Astrocyte (in vitro differentiated cells and primary cell): ENCODE measurements around the gene KLK7. TPM values are rescaled to one million over a fixed set of nuclear protein-coding genes. Genes with fewer than 3 reads are reported as not detected.

Experiments
- DNase-seq: peaks from one replicate; pipeline ENCODE4 v3.0.0-alpha.2; 2010; ENCODE audit warnings: low read depth
- FAIRE-seq: peaks from 2 replicates; lab custom pipeline; 2011; peaks lifted over from hg19 to GRCh38; lab: Jason Lieb, UNC
- H2AFZ ChIP-seq: 2 replicates; pipeline ENCODE4 v1.6.0; 2012; ENCODE audit warnings: low read depth, low read length, inconsistent platforms
- H3K27ac ChIP-seq: 2 replicates; pipeline ENCODE4 v1.5.1; 2011; ENCODE audit warnings: low read depth, low read length, inconsistent platforms
- H3K27me3 ChIP-seq: 2 replicates; pipeline ENCODE4 v1.6.0; 2011; ENCODE audit warnings: low read length, inconsistent platforms; ENCODE audit not compliant: insufficient read depth
- H3K36me3 ChIP-seq: 2 replicates; pipeline ENCODE4 v1.5.1; 2011; ENCODE audit warnings: low read length, inconsistent platforms; ENCODE audit not compliant: insufficient read depth
- H3K4me1 ChIP-seq: 2 replicates; pipeline ENCODE4 v1.5.1; 2011; ENCODE audit warnings: low read length, inconsistent platforms; ENCODE audit not compliant: insufficient read depth
- H3K4me2 ChIP-seq: 2 replicates; pipeline ENCODE4 v1.6.0; 2012; ENCODE audit warnings: low read length, inconsistent platforms
- H3K4me3 ChIP-seq: 2 replicates; pipeline ENCODE4 v1.5.1; 2011; ENCODE audit warnings: low read depth, mild to moderate bottlenecking, low read length, inconsistent platforms; ENCODE audit not compliant: insufficient read depth
- H3K79me2 ChIP-seq: 2 replicates; pipeline ENCODE4 v1.6.0; 2012; ENCODE audit warnings: mild to moderate bottlenecking, low read length, inconsistent platforms; ENCODE audit not compliant: insufficient read depth
- H3K9ac ChIP-seq: 2 replicates; pipeline ENCODE4 v1.6.0; 2012; ENCODE audit warnings: mild to moderate bottlenecking, low read length, inconsistent platforms
- H3K9me3 ChIP-seq: 2 replicates; pipeline ENCODE4 v1.5.1; 2012; ENCODE audit warnings: low read depth, mild to moderate bottlenecking, low read length, inconsistent platforms; ENCODE audit not compliant: insufficient read depth
- H4K20me1 ChIP-seq: 2 replicates; pipeline ENCODE4 v1.6.0; 2012; ENCODE audit warnings: low read length, inconsistent platforms; ENCODE audit not compliant: insufficient read depth
- H3K27ac Mint-ChIP-seq: one replicate; pipeline ENCODE4 v1.8.0; 2021; ENCODE audit warnings: mild to moderate bottlenecking, mixed read lengths; ENCODE audit not compliant: unreplicated experiment
- H3K27me3 Mint-ChIP-seq: one replicate; pipeline ENCODE4 v1.8.0; 2021; ENCODE audit warnings: low read depth, mixed read lengths; ENCODE audit not compliant: unreplicated experiment
- H3K36me3 Mint-ChIP-seq: one replicate; pipeline ENCODE4 v1.8.0; 2021; ENCODE audit warnings: low read depth, mixed read lengths; ENCODE audit not compliant: unreplicated experiment
- H3K4me1 Mint-ChIP-seq: one replicate; pipeline ENCODE4 v1.8.0; 2021; ENCODE audit warnings: low read depth, mixed read lengths; ENCODE audit not compliant: unreplicated experiment
- H3K4me3 Mint-ChIP-seq: one replicate; pipeline ENCODE4 v1.8.0; 2021; ENCODE audit warnings: mild to moderate bottlenecking, moderate library complexity, mixed read lengths; ENCODE audit not compliant: unreplicated experiment
- H3K9me3 Mint-ChIP-seq: one replicate; pipeline ENCODE4 v1.8.0; 2021; ENCODE audit warnings: mild to moderate bottlenecking, mixed read lengths; ENCODE audit not compliant: unreplicated experiment
- CTCF ChIP-seq: IDR thresholded peaks from 2 replicates; pipeline ENCODE4 v1.5.1; 2011; ENCODE audit warnings: low read depth, mild to moderate bottlenecking, inconsistent platforms, low read length, moderate library complexity; ENCODE audit not compliant: insufficient read depth
- EZH2 ChIP-seq: IDR thresholded peaks from 2 replicates; pipeline ENCODE4 v1.6.1; 2012; ENCODE audit warnings: mild to moderate bottlenecking, low read length, inconsistent platforms; ENCODE audit not compliant: insufficient read depth
- total RNA-seq: library from RNA; stranded (reverse); gene quantifications from 2 replicates; pipeline ENCODE4 v1.2.1, GENCODE V29; 2021

KLK7 gene
- total RNA-seq, 1 donor from 2014 or later: not detected

- no peaks in the 10 kb centered on the region for H3K36me3 Mint-ChIP-seq
- peaks cover 34% of the 10 kb centered on the region for H3K27me3 Mint-ChIP-seq
- DNase-seq: no peak
- H3K4me1 Mint-ChIP-seq: no peaks in the 10 kb centered on the region
- FAIRE-seq: no peak
- no peak overlapping the region for H3K4me3 Mint-ChIP-seq
- H3K4me1 ChIP-seq: no peaks in the 10 kb centered on the region
- no peaks in the 10 kb centered on the region for H3K9me3 ChIP-seq
- no peak overlapping the region for H2AFZ ChIP-seq
- H3K4me3 ChIP-seq: no peak overlapping the region
- TF ChIP-seq CTCF: no peak
- TF ChIP-seq EZH2: no peak
- no peaks in the 10 kb centered on the region for H3K79me2 ChIP-seq
- no peak overlapping the region for H3K9ac ChIP-seq
- no peak overlapping the region for H3K4me2 ChIP-seq
- H3K27ac Mint-ChIP-seq: no peak overlapping the region
- H3K36me3 ChIP-seq: no peaks in the 10 kb centered on the region
- H4K20me1 ChIP-seq: no peaks in the 10 kb centered on the region
- no peak overlapping the region for H3K27ac ChIP-seq
- H3K9me3 Mint-ChIP-seq: no peaks in the 10 kb centered on the region
- H3K27me3 ChIP-seq: no peaks in the 10 kb centered on the region
Measured at GRCh38 chr19:50982186-50982585, 1.5 kb downstream of the KLK7 start.

- no peaks in the 10 kb centered on the region for H4K20me1 ChIP-seq
- no peak overlapping the region for H2AFZ ChIP-seq
- no peak overlapping the region for H3K4me2 ChIP-seq
- no peaks in the 10 kb centered on the region for H3K9me3 ChIP-seq
- TF ChIP-seq CTCF (no peak), EZH2 (no peak)
- FAIRE-seq (no peak), DNase-seq (no peak)
- no peak overlapping the region for H3K9ac ChIP-seq
- H3K36me3 ChIP-seq: no peaks in the 10 kb centered on the region
- H3K27me3 ChIP-seq: no peaks in the 10 kb centered on the region
- no peaks in the 10 kb centered on the region for H3K36me3 Mint-ChIP-seq
- H3K9me3 Mint-ChIP-seq: no peaks in the 10 kb centered on the region
- no peak overlapping the region for H3K4me3 Mint-ChIP-seq
- H3K27ac ChIP-seq: no peak overlapping the region
- no peak overlapping the region for H3K4me3 ChIP-seq
- no peaks in the 10 kb centered on the region for H3K4me1 Mint-ChIP-seq
- no peaks in the 10 kb centered on the region for H3K79me2 ChIP-seq
- H3K27me3 Mint-ChIP-seq: peaks cover 34% of the 10 kb centered on the region
- H3K4me1 ChIP-seq: no peaks in the 10 kb centered on the region
- no peak overlapping the region for H3K27ac Mint-ChIP-seq
Measured at GRCh38 chr19:50981587-50982146, 2.0 kb downstream of the KLK7 start.

- Histone ChIP-seq H3K27me3 (no peaks in the 10 kb centered on the region), H3K9ac (no peak overlapping the region), H3K27ac (no peak overlapping the region), H3K9me3 (no peaks in the 10 kb centered on the region), H3K4me1 (no peaks in the 10 kb centered on the region), H4K20me1 (no peaks in the 10 kb centered on the region), H3K36me3 (no peaks in the 10 kb centered on the region), H3K4me2 (no peak overlapping the region), H3K79me2 (no peaks in the 10 kb centered on the region), H2AFZ (no peak overlapping the region), H3K4me3 (no peak overlapping the region)
- no peak for TF ChIP-seq CTCF
- no peak for TF ChIP-seq EZH2
- H3K4me1 Mint-ChIP-seq: no peaks in the 10 kb centered on the region
- H3K9me3 Mint-ChIP-seq: no peaks in the 10 kb centered on the region
- H3K27me3 Mint-ChIP-seq: peaks cover 34% of the 10 kb centered on the region
- no peak overlapping the region for H3K4me3 Mint-ChIP-seq
- DNase-seq (no peak), FAIRE-seq (no peak)
- H3K36me3 Mint-ChIP-seq: peaks cover 2% of the 10 kb centered on the region
- H3K27ac Mint-ChIP-seq: no peak overlapping the region
Measured at GRCh38 chr19:50980208-50980607, 3.5 kb downstream of the KLK7 start.
